ENCODE measurements around the gene QDPR.

- TF ChIP-seq CTCF (IDR thresholded peaks at IDR 0.05; ENCODE audit: low read length) (no peak), EZH2 (IDR thresholded peaks at IDR 0.05; ENCODE audit: borderline replicate concordance, low read length) (no peak)
These were observed 3.0 kb upstream of the QDPR start, which contains the start of gene CLRN2 for GRCh38 chr4:17514865-17515264.

All from OCI-LY1 (cell line).